Nephron (organoid): ENCODE results near the gene PLEKHG1.

ENCODE experiments used
- H3K27ac Mint-ChIP-seq, 3 experiments: 2 replicates each; pipeline ENCODE4 v1.8.0; 2020; ENCODE audit warnings: mixed read lengths in 3 of 3, mild to moderate bottlenecking in 2 of 3, moderate library complexity in 1 of 3
- H3K27me3 Mint-ChIP-seq: 2 replicates; pipeline ENCODE4 v1.8.0; 2021; ENCODE audit warnings: low read depth, mild to moderate bottlenecking, moderate library complexity, mixed read lengths
- H3K36me3 Mint-ChIP-seq: 2 replicates; pipeline ENCODE4 v1.8.0; 2020; ENCODE audit warnings: low read depth, mixed read lengths
- H3K4me1 Mint-ChIP-seq: 2 replicates; pipeline ENCODE4 v1.8.0; 2020; ENCODE audit warnings: mixed read lengths
- H3K4me3 Mint-ChIP-seq, 3 experiments: 2 replicates each; pipeline ENCODE4 v1.8.0; 2020; ENCODE audit warnings: mild to moderate bottlenecking in 3 of 3, mixed read lengths in 3 of 3, moderate library complexity in 2 of 3
- H3K9me3 Mint-ChIP-seq: 2 replicates; pipeline ENCODE4 v1.8.0; 2020; ENCODE audit warnings: mixed read lengths
- CTCF ChIP-seq, 3 experiments: fragments of 200-600 bp; sonication (generic); IDR thresholded peaks; one replicate each; pipeline ENCODE4 v1.5.0; 2021; ENCODE audit warnings: antibody characterized with exemption in 3 of 3; ENCODE audit not compliant: unreplicated experiment in 3 of 3

PLEKHG1 gene

GRCh38 chr6:150637266-150637665 is 37.6 kb downstream of the PLEKHG1 start:
- H3K36me3 Mint-ChIP-seq: peaks cover 10% of the 10 kb centered on the region
- peaks cover 87% of the 10 kb centered on the region for H3K4me1 Mint-ChIP-seq
- peak overlapping the region; percentile 73 to 92 (median 80) for H3K27ac Mint-ChIP-seq
- no peak overlapping the region for H3K4me3 Mint-ChIP-seq
- no peaks in the 10 kb centered on the region for H3K9me3 Mint-ChIP-seq
- TF ChIP-seq CTCF (IDR thresholded peaks at IDR 0.05; ENCODE audit: unreplicated experiment in 3 of 3): no peak
- no peaks in the 10 kb centered on the region for H3K27me3 Mint-ChIP-seq

- H3K4me1 Mint-ChIP-seq: peaks cover 87% of the 10 kb centered on the region
- peak overlapping the region; percentile 73 to 92 (median 80) for H3K27ac Mint-ChIP-seq
- H3K36me3 Mint-ChIP-seq: peaks cover 10% of the 10 kb centered on the region
- H3K9me3 Mint-ChIP-seq: no peaks in the 10 kb centered on the region
- no peak for TF ChIP-seq CTCF (IDR thresholded peaks at IDR 0.05; ENCODE audit: unreplicated experiment in 3 of 3)
- peak overlapping the region in 1 of 3 experiments; percentile 9 for H3K4me3 Mint-ChIP-seq
- no peaks in the 10 kb centered on the region for H3K27me3 Mint-ChIP-seq
These were observed 38.6 kb downstream of the PLEKHG1 start for GRCh38 chr6:150638267-150638666.

GRCh38 chr6:150638765-150639164 is 39.1 kb downstream of the PLEKHG1 start:
- no peak for TF ChIP-seq CTCF (IDR thresholded peaks at IDR 0.05; ENCODE audit: unreplicated experiment in 3 of 3)
- Mint-ChIP-seq H3K4me1 (peaks cover 86% of the 10 kb centered on the region), H3K4me3 (no peak overlapping the region), H3K27ac (peak overlapping the region; percentile 73 to 92 (median 80)), H3K36me3 (peaks cover 10% of the 10 kb centered on the region), H3K27me3 (no peaks in the 10 kb centered on the region), H3K9me3 (no peaks in the 10 kb centered on the region)

GRCh38 chr6:150639823-150640331 is 40.2 kb downstream of the PLEKHG1 start:
- peaks cover 74% of the 10 kb centered on the region for H3K4me1 Mint-ChIP-seq
- H3K27ac Mint-ChIP-seq: peak overlapping the region; percentile 42 to 71 (median 45)
- peaks cover under 1% of the 10 kb centered on the region for H3K9me3 Mint-ChIP-seq
- H3K27me3 Mint-ChIP-seq: no peaks in the 10 kb centered on the region
- peaks cover 10% of the 10 kb centered on the region for H3K36me3 Mint-ChIP-seq
- no peak for TF ChIP-seq CTCF (IDR thresholded peaks at IDR 0.05; ENCODE audit: unreplicated experiment in 3 of 3)
- no peak overlapping the region for H3K4me3 Mint-ChIP-seq

- TF ChIP-seq CTCF (IDR thresholded peaks at IDR 0.05; ENCODE audit: unreplicated experiment in 3 of 3): no peak
- peaks cover 10% of the 10 kb centered on the region for H3K36me3 Mint-ChIP-seq
- peak overlapping the region; percentile 42 to 71 (median 45) for H3K27ac Mint-ChIP-seq
- no peaks in the 10 kb centered on the region for H3K27me3 Mint-ChIP-seq
- H3K9me3 Mint-ChIP-seq: peaks cover 2% of the 10 kb centered on the region
- peak overlapping the region in 1 of 3 experiments; percentile 0 for H3K4me3 Mint-ChIP-seq
- H3K4me1 Mint-ChIP-seq: peaks cover 66% of the 10 kb centered on the region
These were observed 41.0 kb downstream of the PLEKHG1 start for GRCh38 chr6:150640556-150641209.
